ENCODE measurements around the gene C1QTNF5.

DNA sequence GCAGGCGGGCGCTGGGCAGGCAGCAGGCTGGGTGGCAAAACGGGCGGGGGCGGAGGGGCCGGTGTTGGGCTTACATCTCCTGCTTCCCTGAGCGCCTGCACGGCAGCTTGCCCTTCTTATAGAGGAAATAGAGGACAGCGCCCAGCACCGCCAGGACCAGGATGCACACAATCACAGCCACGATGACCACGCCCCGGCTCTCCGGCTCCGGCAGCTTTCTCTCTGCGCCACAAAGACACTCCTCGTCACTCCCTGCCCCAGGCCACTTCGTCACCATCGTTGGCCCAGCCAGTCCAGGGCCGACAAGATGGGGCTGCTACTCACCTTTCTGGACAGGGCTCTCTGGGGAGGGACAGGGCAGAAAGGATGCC lies 30.0 kb downstream of the C1QTNF5 start:
- TF ChIP-seq, protein P1, sequence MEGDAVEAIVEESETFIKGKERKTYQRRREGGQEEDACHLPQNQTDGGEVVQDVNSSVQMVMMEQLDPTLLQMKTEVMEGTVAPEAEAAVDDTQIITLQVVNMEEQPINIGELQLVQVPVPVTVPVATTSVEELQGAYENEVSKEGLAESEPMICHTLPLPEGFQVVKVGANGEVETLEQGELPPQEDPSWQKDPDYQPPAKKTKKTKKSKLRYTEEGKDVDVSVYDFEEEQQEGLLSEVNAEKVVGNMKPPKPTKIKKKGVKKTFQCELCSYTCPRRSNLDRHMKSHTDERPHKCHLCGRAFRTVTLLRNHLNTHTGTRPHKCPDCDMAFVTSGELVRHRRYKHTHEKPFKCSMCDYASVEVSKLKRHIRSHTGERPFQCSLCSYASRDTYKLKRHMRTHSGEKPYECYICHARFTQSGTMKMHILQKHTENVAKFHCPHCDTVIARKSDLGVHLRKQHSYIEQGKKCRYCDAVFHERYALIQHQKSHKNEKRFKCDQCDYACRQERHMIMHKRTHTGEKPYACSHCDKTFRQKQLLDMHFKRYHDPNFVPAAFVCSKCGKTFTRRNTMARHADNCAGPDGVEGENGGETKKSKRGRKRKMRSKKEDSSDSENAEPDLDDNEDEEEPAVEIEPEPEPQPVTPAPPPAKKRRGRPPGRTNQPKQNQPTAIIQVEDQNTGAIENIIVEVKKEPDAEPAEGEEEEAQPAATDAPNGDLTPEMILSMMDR (conservative IDR thresholded peaks at IDR 0.05) = no peak
- TF ChIP-seq EZH2 (IDR thresholded peaks at IDR 0.05; ENCODE audit: low read depth) = no peak
